H1 (cell line): ENCODE results near the gene ARHGEF16.

Experiments used
- ATF2 ChIP-seq: IDR thresholded peaks from 2 replicates; pipeline ENCODE4 v1.6.1; 2012; ENCODE audit warnings: low read length, inconsistent platforms
- CEBPB ChIP-seq: IDR thresholded peaks from 2 replicates; pipeline ENCODE4 v1.6.1; 2012; ENCODE audit warnings: low read depth, low read length
- CTCF ChIP-seq, 3 experiments: IDR thresholded peaks; 1 replicate in 2 of 3; 2 replicates in 1 of 3; pipeline versions ENCODE4 v1.5.1 to v1.6.1; 2011; ENCODE audit warnings: low read length in 3 of 3, mild to moderate bottlenecking in 3 of 3, inconsistent platforms in 2 of 3, low read depth in 1 of 3, moderate library complexity in 1 of 3; ENCODE audit not compliant: insufficient read depth in 1 of 3; ENCODE audit errors: control extremely low read depth in 1 of 3
- KDM5A ChIP-seq: fragments of 200-600 bp; IDR thresholded peaks from 2 replicates; pipeline ENCODE4 v1.7.1; 2012; ENCODE audit warnings: mild to moderate bottlenecking, low read length, inconsistent platforms, mixed read lengths
- TCF12 ChIP-seq: IDR thresholded peaks from 2 replicates; pipeline ENCODE4 v1.6.1; 2011; ENCODE audit warnings: low read depth, mild to moderate bottlenecking, low read length
- TEAD4 ChIP-seq: IDR thresholded peaks from 2 replicates; pipeline ENCODE4 v1.6.1; 2012; ENCODE audit warnings: low read depth, low read length, inconsistent platforms, mixed read lengths

- TF ChIP-seq CTCF (IDR thresholded peaks at IDR 0.05; ENCODE audit: control extremely low read depth in 1 of 3, insufficient read depth in 1 of 3, low read depth in 1 of 3, low read length in 3 of 3) (no peak), CEBPB (no peak), TCF12 (no peak), TEAD4 (no peak), KDM5A (no peak), ATF2 (no peak)
Measured at GRCh38 chr1:3503525-3503886, 49.0 kb downstream of the ARHGEF16 start.
